22Rv1 (cell line): ENCODE measurements around the gene ACAP1.
"Not testable (repeated sequence)": the region's sequence is repeated elsewhere in the genome, so short reads cannot be mapped to it uniquely, and the experiment has no call there.

ENCODE experiments used
- ZFX ChIP-seq: fragments of 450-650 bp; IDR thresholded peaks from 2 replicates; pipeline ENCODE4 v1.6.1; 2017; ENCODE audit warnings: antibody characterized with exemption, borderline replicate concordance
- TF ChIP-seq, protein P1 (sequence below): fragments of 450-650 bp; IDR thresholded peaks from 2 replicates; pipeline ENCODE4 v1.5.1; 2017; ENCODE audit warnings: mild to moderate bottlenecking

DNA sequence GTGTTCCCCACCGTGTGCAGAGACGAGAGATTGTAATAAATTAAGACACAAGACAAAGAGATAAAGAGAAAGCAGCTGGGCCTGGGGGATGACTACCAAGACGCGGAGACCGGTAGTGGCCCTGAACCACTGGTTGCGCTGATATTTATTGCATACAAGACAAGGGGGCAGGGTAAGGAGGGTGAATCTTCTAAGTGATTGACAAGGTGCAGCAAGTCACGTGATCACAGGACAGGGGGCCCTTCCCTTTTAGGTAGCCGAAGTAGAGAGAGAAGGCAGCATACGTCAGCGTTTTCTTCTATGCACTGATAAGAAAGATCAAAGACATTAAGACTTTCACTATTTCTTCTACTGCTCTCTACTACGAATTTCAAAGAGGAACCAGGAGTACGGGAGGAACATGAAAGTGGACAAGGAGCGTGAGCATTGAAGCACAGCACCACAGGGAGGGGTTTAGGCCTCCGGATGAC, 3.7 kb upstream of the ACAP1 start:
- TF ChIP-seq, protein P1, sequence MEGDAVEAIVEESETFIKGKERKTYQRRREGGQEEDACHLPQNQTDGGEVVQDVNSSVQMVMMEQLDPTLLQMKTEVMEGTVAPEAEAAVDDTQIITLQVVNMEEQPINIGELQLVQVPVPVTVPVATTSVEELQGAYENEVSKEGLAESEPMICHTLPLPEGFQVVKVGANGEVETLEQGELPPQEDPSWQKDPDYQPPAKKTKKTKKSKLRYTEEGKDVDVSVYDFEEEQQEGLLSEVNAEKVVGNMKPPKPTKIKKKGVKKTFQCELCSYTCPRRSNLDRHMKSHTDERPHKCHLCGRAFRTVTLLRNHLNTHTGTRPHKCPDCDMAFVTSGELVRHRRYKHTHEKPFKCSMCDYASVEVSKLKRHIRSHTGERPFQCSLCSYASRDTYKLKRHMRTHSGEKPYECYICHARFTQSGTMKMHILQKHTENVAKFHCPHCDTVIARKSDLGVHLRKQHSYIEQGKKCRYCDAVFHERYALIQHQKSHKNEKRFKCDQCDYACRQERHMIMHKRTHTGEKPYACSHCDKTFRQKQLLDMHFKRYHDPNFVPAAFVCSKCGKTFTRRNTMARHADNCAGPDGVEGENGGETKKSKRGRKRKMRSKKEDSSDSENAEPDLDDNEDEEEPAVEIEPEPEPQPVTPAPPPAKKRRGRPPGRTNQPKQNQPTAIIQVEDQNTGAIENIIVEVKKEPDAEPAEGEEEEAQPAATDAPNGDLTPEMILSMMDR, result not testable (repeated sequence)
- TF ChIP-seq ZFX, result not testable (repeated sequence)
